Spleen (tissue), 7 donors: ENCODE data around the gene MGST2.

Experiments
- POLR2A ChIP-seq, 3 donors: fragments of 450-650 bp; IDR thresholded peaks; one replicate each; pipeline ENCODE4 v1.5.1; 2017; ENCODE audit warnings: antibody characterized with exemption in 3 of 3, mild to moderate bottlenecking in 1 of 3
- POLR2AphosphoS5 ChIP-seq, 3 donors: sonication (generic); formaldehyde crosslinking; IDR thresholded peaks; one replicate each; pipeline ENCODE4 v1.5.1; 2017; ENCODE audit warnings: antibody characterized with exemption in 3 of 3
- TF ChIP-seq, protein P1 (sequence below), 11 experiments: fragments of 200-600 bp in 7 of 11; fragments of 450-650 bp in 4 of 11; sonication (generic) in 4 of 11; IDR thresholded peaks in 8 of 11; conservative IDR thresholded peaks in 3 of 11; 1 replicate in 7 of 11; 2 replicates in 4 of 11; pipeline versions ENCODE4 v1.4.0 to v1.8.0; 2016 to 2021; ENCODE audit warnings: antibody characterized with exemption in 11 of 11, inconsistent platforms in 4 of 11, mild to moderate bottlenecking in 1 of 11
- donor health status: DM: no; HTN: no; CAD: no; lungs with moderate emphysema.
- donor health status: DM: no; HTN: no; CAD: no.
- donor health status: DM: no; HTN: no; CAD: no.

DNA sequence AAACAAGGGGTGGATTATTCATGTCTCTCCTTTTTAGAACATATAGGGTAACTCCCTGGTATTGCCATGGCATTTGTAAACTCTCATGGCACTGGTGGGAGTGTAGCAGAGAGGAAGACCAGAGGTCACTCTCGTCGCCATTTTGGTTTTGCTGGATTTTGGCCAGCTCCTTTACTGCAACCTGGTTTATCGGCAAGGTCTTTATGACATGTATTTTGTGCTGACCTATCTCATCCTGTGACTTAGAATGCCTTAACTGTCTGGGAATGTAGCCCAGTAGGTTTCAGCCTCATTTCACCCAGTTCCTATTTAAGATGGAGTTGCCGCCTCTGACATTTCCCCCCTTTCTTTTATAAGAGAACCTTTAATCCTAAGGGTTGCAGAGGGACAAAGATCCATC, 45.8 kb downstream of the MGST2 start:
- TF ChIP-seq, protein P1, sequence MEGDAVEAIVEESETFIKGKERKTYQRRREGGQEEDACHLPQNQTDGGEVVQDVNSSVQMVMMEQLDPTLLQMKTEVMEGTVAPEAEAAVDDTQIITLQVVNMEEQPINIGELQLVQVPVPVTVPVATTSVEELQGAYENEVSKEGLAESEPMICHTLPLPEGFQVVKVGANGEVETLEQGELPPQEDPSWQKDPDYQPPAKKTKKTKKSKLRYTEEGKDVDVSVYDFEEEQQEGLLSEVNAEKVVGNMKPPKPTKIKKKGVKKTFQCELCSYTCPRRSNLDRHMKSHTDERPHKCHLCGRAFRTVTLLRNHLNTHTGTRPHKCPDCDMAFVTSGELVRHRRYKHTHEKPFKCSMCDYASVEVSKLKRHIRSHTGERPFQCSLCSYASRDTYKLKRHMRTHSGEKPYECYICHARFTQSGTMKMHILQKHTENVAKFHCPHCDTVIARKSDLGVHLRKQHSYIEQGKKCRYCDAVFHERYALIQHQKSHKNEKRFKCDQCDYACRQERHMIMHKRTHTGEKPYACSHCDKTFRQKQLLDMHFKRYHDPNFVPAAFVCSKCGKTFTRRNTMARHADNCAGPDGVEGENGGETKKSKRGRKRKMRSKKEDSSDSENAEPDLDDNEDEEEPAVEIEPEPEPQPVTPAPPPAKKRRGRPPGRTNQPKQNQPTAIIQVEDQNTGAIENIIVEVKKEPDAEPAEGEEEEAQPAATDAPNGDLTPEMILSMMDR (IDR thresholded peaks at IDR 0.05 in 8 of 11, conservative IDR thresholded peaks at IDR 0.05 in 3 of 11) = no peak
- TF ChIP-seq POLR2AphosphoS5 (IDR thresholded peaks at IDR 0.05) (no peak), POLR2A (IDR thresholded peaks at IDR 0.05) (no peak)
